ENCODE results near the gene ANKRD53.

ANKRD53 gene

GRCh38 chr2:70967189-70967588 is 11.2 kb upstream of the ANKRD53 start:
- DNase-seq, result no peak

GRCh38 chr2:70974592-70974991 is 3.8 kb upstream of the ANKRD53 start:
- no peak for DNase-seq

GRCh38 chr2:70975237-70975636 is 3.2 kb upstream of the ANKRD53 start:
- DNase-seq, result no peak

GRCh38 chr2:70977605-70978205 is 725 bp upstream of the ANKRD53 start:
- peak; percentile 44 for DNase-seq

GRCh38 chr2:70979180-70979488 is 704 bp downstream of the ANKRD53 start:
- DNase-seq, result no peak

GRCh38 chr2:70979626-70980025 is 1.2 kb downstream of the ANKRD53 start:
- DNase-seq, result no peak

GRCh38 chr2:70981421-70981820 is 3.0 kb downstream of the ANKRD53 start:
- no peak for DNase-seq

- DNase-seq, result no peak
Observed at GRCh38 chr2:70981866-70982810, 3.7 kb downstream of the ANKRD53 start.

- DNase-seq, result no peak
Observed at GRCh38 chr2:70982971-70983370, 4.5 kb downstream of the ANKRD53 start.

- DNase-seq, result no peak
Observed at GRCh38 chr2:70983506-70984227, 5.2 kb downstream of the ANKRD53 start.

- no peak for DNase-seq
Observed at GRCh38 chr2:70984228-70984575, 5.8 kb downstream of the ANKRD53 start.

- DNase-seq, result peak; percentile 90
Observed at GRCh38 chr2:70984576-70985282, 6.3 kb downstream of the ANKRD53 start.

- DNase-seq, result no peak
Observed at GRCh38 chr2:70985283-70985688, 6.9 kb downstream of the ANKRD53 start.

GRCh38 chr2:70985956-70986355 is 7.5 kb downstream of the ANKRD53 start:
- no peak for DNase-seq

GRCh38 chr2:70986499-70987189 is 8.2 kb downstream of the ANKRD53 start:
- DNase-seq, result no peak

GRCh38 chr2:70987386-70987785 is 9.0 kb downstream of the ANKRD53 start:
- DNase-seq, result no peak

- no peak for DNase-seq
Observed at GRCh38 chr2:70988151-70988550, 9.7 kb downstream of the ANKRD53 start.

GRCh38 chr2:70988726-70989648 is 10.6 kb downstream of the ANKRD53 start:
- no peak for DNase-seq

GRCh38 chr2:70990216-70990615 is 11.8 kb downstream of the ANKRD53 start:
- DNase-seq, result no peak

- no peak for DNase-seq
Observed at GRCh38 chr2:70991142-70991541, 12.7 kb downstream of the ANKRD53 start.

- DNase-seq, result no peak
Observed at GRCh38 chr2:70991742-70992141, 13.3 kb downstream of the ANKRD53 start.
